H7 (cell line): ENCODE results near the gene ZKSCAN3. TPM values are rescaled to one million over a fixed set of nuclear protein-coding genes. Genes with fewer than 3 reads are reported as not detected.
"Not testable (repeated sequence)": the region's sequence is repeated elsewhere in the genome, so short reads cannot be mapped to it uniquely, and the experiment has no call there.

ENCODE experiments used
- DNase-seq: peaks from one replicate; pipeline ENCODE4 v3.0.0; 2012
- H3K27me3 ChIP-seq: 2 replicates; pipeline ENCODE4 v1.6.0; 2011; ENCODE audit warnings: mild to moderate bottlenecking, low read length; ENCODE audit not compliant: control insufficient read depth, insufficient read depth
- H3K36me3 ChIP-seq: replicated peaks from 2 replicates; pipeline ENCODE4 v1.5.1; 2011; ENCODE audit warnings: low read length; ENCODE audit not compliant: control insufficient read depth, insufficient read depth
- H3K4me3 ChIP-seq: 2 replicates; pipeline ENCODE4 v1.5.1; 2011; ENCODE audit warnings: low read depth, mild to moderate bottlenecking, control low read depth, low read length, moderate library complexity; ENCODE audit not compliant: insufficient read depth
- total RNA-seq: library from RNA; depleted of rRNA; stranded (reverse); fragments of >200 nt; shearing (Covaris generic); gene quantifications from 2 replicates; pipeline ENCODE4 v1.2.3, GENCODE V29; 2014; rRNA removed

The ZKSCAN3 gene
- 6.5 and 8.1 TPM in 2 replicates for total RNA-seq

DNA sequence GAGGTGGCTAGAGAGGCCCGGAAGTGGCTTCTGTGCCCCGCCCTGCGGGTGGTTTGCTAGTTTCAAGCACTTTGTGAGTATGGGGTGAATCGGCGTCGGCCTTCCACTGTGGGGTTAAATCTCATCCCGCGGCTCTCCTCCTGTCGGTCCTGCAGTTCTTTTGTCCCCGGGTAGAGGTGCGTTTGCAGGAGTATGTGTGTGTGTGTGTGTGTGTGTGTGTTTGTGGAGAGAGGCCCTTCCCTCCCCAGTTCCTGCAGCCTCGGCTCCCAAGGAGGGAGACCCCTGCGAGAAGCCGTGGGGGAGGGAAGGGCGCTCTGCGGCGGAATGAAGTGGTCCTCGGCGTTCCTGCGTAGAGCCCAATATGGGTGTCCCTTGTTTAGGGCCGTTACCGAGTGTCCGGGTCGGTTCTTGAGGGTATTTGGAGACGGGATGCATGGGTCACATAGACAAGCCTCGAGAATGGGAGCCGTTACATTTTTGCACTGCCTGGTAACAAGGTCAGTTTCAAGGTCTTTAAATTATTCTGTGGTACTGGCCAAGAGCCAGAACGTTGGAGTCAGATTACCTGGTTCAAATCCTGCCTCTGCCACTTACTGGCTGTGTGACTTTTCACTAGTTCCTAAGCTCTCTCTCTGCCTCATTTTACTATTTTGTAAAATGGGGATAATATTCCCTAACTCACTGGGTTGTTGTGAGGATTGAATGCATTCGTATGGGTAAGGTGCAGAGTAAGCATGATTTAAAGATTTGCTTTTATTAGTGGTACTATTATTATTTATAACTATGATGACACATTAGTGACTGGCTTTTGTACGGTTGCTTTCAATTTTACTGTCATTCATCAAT is at the start of gene ZKSCAN3:
ZKSCAN3 (plus strand) TSS at position 56 of the 846 bp plus-strand sequence. CDS start 9,640 bp downstream, outside the sequence.
- Histone ChIP-seq H3K36me3 (no peaks in the 10 kb centered on the region), H3K27me3 (peaks cover 3% of the 10 kb centered on the region; the same call in 1 of the 2 replicates), H3K4me3 (peak within 1 kb of the TSS; percentile 74)
- DNase-seq: peak; percentile 82

DNA sequence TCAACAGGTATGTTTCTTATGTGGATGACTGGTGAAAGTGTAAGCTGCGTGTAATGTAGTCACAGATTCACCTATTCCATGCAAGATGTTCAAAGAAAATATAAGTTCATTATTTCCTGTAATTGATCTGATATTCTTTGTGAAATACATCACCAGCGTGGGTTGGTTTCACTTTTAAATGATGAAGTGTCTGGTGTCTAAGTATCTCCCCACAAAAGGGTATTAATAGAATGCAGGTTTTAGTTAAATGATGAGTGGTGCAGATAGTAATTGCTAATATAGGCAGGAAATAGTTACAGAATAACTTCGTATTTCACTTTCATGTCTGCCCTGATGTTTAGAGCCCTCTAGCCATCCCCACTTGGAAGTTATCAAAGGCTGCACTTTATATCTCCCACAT is 46.2 kb upstream of the ZKSCAN3 start:
- Histone ChIP-seq H3K4me3 (no peak overlapping the region), H3K36me3 (no peaks in the 10 kb centered on the region; the same call in 1 of the 2 replicates), H3K27me3 (no peaks in the 10 kb centered on the region)
- DNase-seq: no peak

GRCh38 chr6:28306363-28306762 is 43.4 kb upstream of the ZKSCAN3 start:
- DNase-seq, H3K36me3 ChIP-seq, H3K27me3 ChIP-seq, H3K4me3 ChIP-seq: not testable (repeated sequence)

DNA sequence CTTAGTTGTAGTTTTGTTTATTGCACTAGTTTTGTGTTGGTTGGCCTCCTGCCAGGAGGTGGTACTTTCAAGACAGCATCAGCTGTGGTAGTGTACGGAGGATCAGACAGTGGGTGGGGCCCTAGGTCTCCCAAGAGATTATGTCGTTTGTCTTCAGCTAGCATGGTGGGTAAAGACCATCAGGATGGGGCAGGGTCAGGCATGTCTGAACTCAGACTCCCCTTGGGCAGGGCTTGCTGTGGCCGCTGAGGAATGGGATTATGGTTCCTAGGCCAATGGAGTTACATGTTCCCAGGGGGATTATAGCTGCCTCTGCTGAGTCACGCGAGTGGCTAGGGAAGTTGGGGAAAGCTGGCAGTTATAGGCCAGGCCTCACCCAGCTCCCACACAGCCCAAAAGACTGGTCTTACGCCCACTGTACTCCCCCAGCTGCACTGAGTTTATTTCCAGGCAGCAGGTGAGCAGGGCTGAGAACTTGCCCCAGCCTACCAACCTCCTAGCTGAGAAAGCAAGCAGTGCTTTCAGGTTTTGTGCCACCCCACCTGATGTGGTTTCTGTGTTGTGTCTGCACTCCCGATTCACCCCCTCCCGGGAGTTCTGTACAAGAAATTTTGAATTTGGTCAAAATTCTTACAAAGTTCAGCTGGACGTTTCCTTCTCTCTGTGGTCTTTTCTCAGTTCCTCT is 38.5 kb upstream of the ZKSCAN3 start:
- no peak overlapping the region for H3K4me3 ChIP-seq
- no peaks in the 10 kb centered on the region for H3K27me3 ChIP-seq
- H3K36me3 ChIP-seq: no peaks in the 10 kb centered on the region
- DNase-seq: no peak

DNA sequence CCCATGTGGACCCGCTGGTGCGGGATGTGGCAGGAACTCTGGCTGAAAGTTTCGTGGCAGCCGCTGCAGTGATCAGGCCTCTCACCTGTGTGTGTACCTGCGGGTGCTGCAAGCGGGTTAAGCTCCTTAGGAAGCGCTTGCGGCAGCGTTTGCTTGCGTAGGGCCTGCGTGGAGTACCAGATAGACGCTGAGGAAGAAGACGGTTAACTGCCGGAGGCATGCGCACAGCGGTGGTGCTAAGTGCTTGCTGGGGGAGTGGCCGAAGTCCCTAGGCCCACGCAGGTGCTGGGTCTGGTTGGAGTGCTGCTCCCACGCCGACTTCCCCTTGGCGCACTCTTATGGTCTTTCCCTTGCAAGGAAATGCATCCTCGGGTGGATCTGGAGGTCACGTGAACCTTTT is 36.8 kb upstream of the ZKSCAN3 start:
- DNase-seq: no peak
- Histone ChIP-seq H3K27me3 (no peaks in the 10 kb centered on the region), H3K36me3 (no peaks in the 10 kb centered on the region), H3K4me3 (no peak overlapping the region)

GRCh38 chr6:28315628-28316027 is 34.1 kb upstream of the ZKSCAN3 start:
- H3K36me3 ChIP-seq: no peaks in the 10 kb centered on the region
- H3K27me3 ChIP-seq: no peaks in the 10 kb centered on the region
- H3K4me3 ChIP-seq: no peak overlapping the region
- no peak for DNase-seq

GRCh38 chr6:28317866-28318265 is 31.9 kb upstream of the ZKSCAN3 start:
- not testable (repeated sequence) for H3K4me3 ChIP-seq, H3K27me3 ChIP-seq, DNase-seq, H3K36me3 ChIP-seq

- Histone ChIP-seq H3K27me3 (no peaks in the 10 kb centered on the region), H3K36me3 (peaks cover 12% of the 10 kb centered on the region), H3K4me3 (no peak overlapping the region)
- no peak for DNase-seq
Observed at GRCh38 chr6:28322661-28323060, 27.1 kb upstream of the ZKSCAN3 start.

GRCh38 chr6:28323813-28324424 is 25.8 kb upstream of the ZKSCAN3 start:
- H3K36me3 ChIP-seq: peaks cover 12% of the 10 kb centered on the region
- no peak for DNase-seq
- no peak overlapping the region for H3K4me3 ChIP-seq
- no peaks in the 10 kb centered on the region for H3K27me3 ChIP-seq

GRCh38 chr6:28326371-28326948 is 23.3 kb upstream of the ZKSCAN3 start:
- Histone ChIP-seq H3K27me3 (no peaks in the 10 kb centered on the region), H3K36me3 (peaks cover 12% of the 10 kb centered on the region), H3K4me3 (no peak overlapping the region)
- DNase-seq: no peak

- no peak for DNase-seq
- Histone ChIP-seq H3K4me3 (no peak overlapping the region), H3K27me3 (no peaks in the 10 kb centered on the region), H3K36me3 (peaks cover 12% of the 10 kb centered on the region)
Observed at GRCh38 chr6:28330041-28330440, 19.7 kb upstream of the ZKSCAN3 start.

DNA sequence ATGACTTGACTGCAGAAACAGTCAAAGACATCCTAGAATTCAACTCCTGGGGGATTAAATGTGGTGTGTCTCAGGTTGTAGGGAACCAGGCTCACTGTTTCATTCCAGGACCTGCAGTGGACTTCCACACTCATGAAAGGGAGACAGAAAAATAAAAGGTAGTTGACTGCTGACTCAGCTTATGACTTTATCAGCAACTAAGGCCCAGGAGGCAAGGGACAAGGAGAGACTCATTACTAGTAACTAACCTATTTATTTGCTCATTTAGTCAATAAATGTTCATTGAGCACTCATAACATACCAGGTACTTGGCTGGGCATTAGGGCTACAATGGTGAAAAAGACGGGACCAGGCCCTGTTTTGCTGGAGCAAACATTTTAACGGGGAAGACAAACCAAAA is 16.7 kb upstream of the ZKSCAN3 start:
- DNase-seq: no peak
- no peaks in the 10 kb centered on the region for H3K27me3 ChIP-seq
- H3K36me3 ChIP-seq: no peaks in the 10 kb centered on the region; the same call in none of the 2 replicates
- H3K4me3 ChIP-seq: no peak overlapping the region

DNA sequence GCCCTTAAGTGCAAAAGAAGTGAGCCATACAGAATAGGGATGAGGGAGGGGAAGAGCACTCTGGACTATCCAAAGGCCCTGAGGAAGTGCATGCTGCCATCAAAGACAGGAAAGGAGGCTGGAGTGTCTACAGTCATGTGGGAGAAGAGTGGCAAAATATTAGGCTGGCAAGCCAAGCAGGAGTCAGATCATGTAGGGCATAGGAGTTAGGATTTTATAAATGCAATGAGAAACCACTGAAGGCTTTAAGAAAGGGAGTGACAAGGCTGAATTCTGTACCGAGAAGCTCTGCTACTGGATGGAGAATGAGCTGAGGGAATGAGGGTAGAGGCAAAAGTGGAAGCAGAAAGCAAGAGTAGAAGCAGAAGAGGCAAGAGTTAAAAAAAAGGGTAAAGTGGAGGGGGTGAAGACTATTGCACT is 16.1 kb upstream of the ZKSCAN3 start:
- no peak for DNase-seq
- H3K27me3 ChIP-seq: no peaks in the 10 kb centered on the region
- no peak overlapping the region for H3K4me3 ChIP-seq
- no peaks in the 10 kb centered on the region; the same call in none of the 2 replicates for H3K36me3 ChIP-seq

- no peaks in the 10 kb centered on the region for H3K27me3 ChIP-seq
- H3K4me3 ChIP-seq: no peak overlapping the region
- no peak for DNase-seq
- H3K36me3 ChIP-seq: no peaks in the 10 kb centered on the region
Observed at GRCh38 chr6:28334286-28335039, 15.3 kb upstream of the ZKSCAN3 start.
